GM13977 (cell line): Measurements from ENCODE around the gene OR7G3.

Experiments
- DNase-seq: peaks from one replicate; pipeline ENCODE4 v3.0.0; 2012; ENCODE audit warnings: low spot score
- CTCF ChIP-seq: IDR thresholded peaks from 2 replicates; pipeline ENCODE4 v1.5.1; 2012; ENCODE audit warnings: mild to moderate bottlenecking, control low read depth; ENCODE audit not compliant: insufficient read depth; ENCODE audit errors: extremely low read depth, missing control alignments
- in situ Hi-C: fragments of 300-500 bp; cut with MboI; formaldehyde crosslinking; loops from one replicate; pipeline ENCODE4 v1.12.0; 2022; ENCODE audit warnings: low sequenced_read_pairs, low pct_unique_long_range_greater_than_20kb, mixed read lengths, inconsistent platforms; ENCODE audit not compliant: unreplicated experiment

OR7G3 gene

GRCh38 chr19:9146882-9147281, 20.1 kb upstream of the OR7G3 start:
- no peak for DNase-seq
- no peak for TF ChIP-seq CTCF
- in situ Hi-C loops, result loop anchor here (25.0 kb wide), 2 partner anchors 465 to 640 kb away; partner anchors contain the start of gene ZNF561

GRCh38 chr19:9144920-9145319, 18.2 kb upstream of the OR7G3 start:
- TF ChIP-seq CTCF, result no peak
- no peak for DNase-seq
- in situ Hi-C loops, result loop anchor here (25.0 kb wide), 2 partner anchors 467 to 642 kb away; partner anchors contain the start of gene ZNF561

GRCh38 chr19:9140159-9140874, 13.6 kb upstream of the OR7G3 start, which contains the start of gene ZNF317:
TSS of gene ZNF317 (plus strand) at chr19:9140397. CDS start at chr19:9156017, 15,620 bp downstream.
- in situ Hi-C loops, result loop anchor here (25.0 kb wide), 2 partner anchors 472 to 647 kb away; partner anchors contain the start of gene ZNF561

GRCh38 chr19:9139609-9140158, 12.9 kb upstream of the OR7G3 start:
- in situ Hi-C loops, result loop anchor here (25.0 kb wide), 2 partner anchors 473 to 648 kb away; partner anchors contain the start of gene ZNF561
- no peak for TF ChIP-seq CTCF
- no peak for DNase-seq

More at GRCh38 chr19:9140159-9140874, 13.6 kb upstream of the OR7G3 start, which contains the start of gene ZNF317:
- peak; percentile 86 for DNase-seq
- no peak for TF ChIP-seq CTCF

GRCh38 chr19:9132422-9132821, 5.7 kb upstream of the OR7G3 start:
- in situ Hi-C loops, result loop anchor here (25.0 kb wide), 2 partner anchors 480 to 655 kb away; partner anchors contain the start of gene ZNF561
- DNase-seq, result no peak
- TF ChIP-seq CTCF, result no peak

GRCh38 chr19:9130965-9131364, 4.2 kb upstream of the OR7G3 start:
- DNase-seq, result no peak
- in situ Hi-C loops, result loop anchor here (25.0 kb wide), 2 partner anchors 481 to 656 kb away; partner anchors contain the start of gene ZNF561
- no peak for TF ChIP-seq CTCF
